Effector memory CD4-positive, alpha-beta T cell (primary cell): Measurements from ENCODE around the gene FDX2.
A peak's percentile ranks its signal among the peaks of the same experiment; 100 is the strongest.

ENCODE experiments used
- DNase-seq, 3 donors: peaks; one replicate each; pipeline ENCODE4 v3.0.0-alpha.2; 2020
- H3K27ac ChIP-seq: 2 replicates; pipeline ENCODE4 v1.7.0; 2013; ENCODE audit warnings: mild to moderate bottlenecking, low read length, moderate library complexity; ENCODE audit not compliant: insufficient read depth, poor library complexity, severe bottlenecking
- H3K27me3 ChIP-seq: replicated peaks from 2 replicates; pipeline ENCODE4 v1.7.0; 2013; ENCODE audit warnings: mild to moderate bottlenecking, low read length; ENCODE audit not compliant: insufficient read depth, control insufficient read depth, poor library complexity, severe bottlenecking
- H3K36me3 ChIP-seq: 2 replicates; pipeline ENCODE4 v1.7.0; 2013; ENCODE audit warnings: mild to moderate bottlenecking, low read length, moderate library complexity; ENCODE audit not compliant: control insufficient read depth, insufficient read depth
- H3K4me1 ChIP-seq: 2 replicates; pipeline ENCODE4 v1.7.0; 2013; ENCODE audit warnings: low read length, mild to moderate bottlenecking; ENCODE audit not compliant: control insufficient read depth, insufficient read depth, poor library complexity, severe bottlenecking
- H3K4me3 ChIP-seq: 2 replicates; pipeline ENCODE4 v1.7.0; 2013; ENCODE audit warnings: low read length, low read depth, mild to moderate bottlenecking; ENCODE audit not compliant: insufficient read depth, poor library complexity, severe bottlenecking
- H3K9me3 ChIP-seq: 2 replicates; pipeline ENCODE4 v1.7.0; 2013; ENCODE audit warnings: mild to moderate bottlenecking, low read length, moderate library complexity; ENCODE audit not compliant: control insufficient read depth

FDX2 gene

DNA sequence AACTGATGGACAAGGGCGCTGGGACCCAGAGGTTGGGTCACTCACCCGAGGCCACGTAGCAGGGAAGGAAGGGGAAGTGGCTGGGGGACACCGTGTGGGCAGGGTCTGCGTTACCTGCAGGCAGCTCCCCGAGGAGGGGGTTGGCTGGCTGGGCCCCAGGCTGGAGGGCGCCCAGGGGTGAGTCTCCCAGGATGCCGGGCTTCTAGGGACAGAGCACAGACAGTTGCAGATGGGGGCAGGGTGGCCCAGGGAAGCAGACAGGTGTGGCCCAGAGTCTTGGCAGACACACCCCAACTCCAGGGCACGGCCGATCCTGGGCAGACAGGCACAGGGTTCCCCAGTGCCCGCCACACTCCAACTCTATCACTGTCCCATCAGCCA lies 5.6 kb upstream of the FDX2 start:
- no peak overlapping the region for H3K4me3 ChIP-seq
- no peaks in the 10 kb centered on the region for H3K27me3 ChIP-seq
- H3K27ac ChIP-seq: no peak overlapping the region
- DNase-seq: no peak
- H3K36me3 ChIP-seq: peaks cover 83% of the 10 kb centered on the region
- H3K4me1 ChIP-seq: no peaks in the 10 kb centered on the region
- no peaks in the 10 kb centered on the region for H3K9me3 ChIP-seq

DNA sequence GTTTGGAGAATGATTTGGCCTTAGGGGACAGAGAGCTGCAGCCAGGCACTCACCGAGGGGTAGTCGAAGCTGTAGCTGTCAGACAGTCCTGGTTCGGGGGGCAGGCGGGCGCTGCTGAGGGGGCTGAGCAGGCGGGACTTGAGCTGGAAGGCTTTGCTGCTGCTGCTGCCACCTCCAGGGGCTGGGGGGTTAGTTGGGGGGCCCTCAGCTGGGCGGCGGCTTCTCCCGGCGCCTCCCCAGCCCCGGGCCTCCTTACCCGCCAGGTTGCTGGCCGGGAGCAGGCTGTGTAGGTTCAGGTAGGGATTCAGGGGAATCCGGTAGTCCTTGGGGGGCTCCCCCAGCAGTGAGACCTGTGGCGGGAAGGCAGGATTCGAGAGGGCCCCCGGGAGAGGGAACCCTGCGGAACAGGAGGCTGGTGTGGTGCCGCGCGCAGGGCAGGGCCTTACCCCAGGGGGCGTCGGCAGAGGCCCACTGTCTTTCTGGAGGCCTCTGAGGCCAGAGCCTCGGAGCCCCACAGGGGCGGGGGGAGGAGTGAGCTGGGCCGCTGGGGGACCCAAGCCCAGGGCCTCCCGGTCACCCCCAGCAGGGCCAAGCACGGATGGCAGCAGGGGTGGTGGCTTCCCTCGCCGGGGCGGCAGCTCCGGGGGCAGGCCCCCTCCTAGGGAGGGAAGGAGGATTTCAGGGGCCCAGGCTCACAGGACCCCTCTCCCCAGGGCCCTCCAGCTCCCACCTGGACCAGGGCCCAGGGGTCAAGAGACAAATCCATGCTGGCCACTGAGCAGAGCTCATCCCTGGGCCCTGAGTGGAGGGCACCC lies 5.0 kb upstream of the FDX2 start:
- Histone ChIP-seq H3K4me1 (no peaks in the 10 kb centered on the region), H3K9me3 (no peaks in the 10 kb centered on the region), H3K36me3 (peaks cover 77% of the 10 kb centered on the region), H3K4me3 (no peak overlapping the region), H3K27me3 (no peaks in the 10 kb centered on the region), H3K27ac (no peak overlapping the region)
- no peak for DNase-seq

DNA sequence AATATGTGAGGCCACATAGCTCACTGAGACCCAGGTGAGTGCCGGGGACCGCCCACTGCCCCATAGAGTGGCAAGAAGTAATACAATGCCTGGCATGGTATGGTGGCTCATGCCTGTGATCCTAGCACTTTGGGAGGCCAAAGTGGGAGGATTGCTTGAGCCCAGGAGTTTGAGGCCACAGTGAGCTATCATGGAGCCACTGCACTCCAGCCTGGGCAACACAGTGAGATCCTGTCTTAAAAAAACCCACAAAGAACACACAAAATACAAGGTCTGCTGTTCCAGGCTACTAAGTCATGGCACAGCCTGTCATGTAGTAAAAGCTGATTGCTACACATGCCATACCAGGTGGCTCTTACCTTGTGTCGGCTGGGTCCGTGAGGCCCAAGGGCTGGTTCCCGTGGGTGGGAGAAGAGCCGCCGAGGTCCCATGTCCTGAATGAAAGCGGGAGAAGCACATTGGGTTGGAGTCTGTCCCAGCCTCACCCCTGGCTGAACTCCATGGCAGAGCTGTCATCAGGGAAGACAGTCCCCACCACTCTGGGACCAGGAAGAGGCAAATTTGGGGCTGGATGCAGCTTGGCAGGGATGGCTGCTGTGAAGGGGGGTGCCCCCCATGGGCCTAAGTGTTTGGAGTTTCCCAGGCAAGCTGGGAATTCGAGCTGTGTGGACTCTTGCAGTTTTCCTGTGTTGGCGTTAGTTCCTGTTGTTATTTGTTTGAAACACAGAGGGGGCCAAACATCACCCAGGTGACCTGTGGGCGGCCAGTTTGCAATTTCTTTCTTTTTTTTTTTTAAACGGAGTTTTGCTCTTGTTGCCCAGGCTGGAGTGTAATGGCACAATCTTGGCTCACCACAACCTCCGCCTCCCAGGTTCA lies 3.2 kb upstream of the FDX2 start:
- no peak overlapping the region for H3K4me3 ChIP-seq
- H3K36me3 ChIP-seq: peaks cover 64% of the 10 kb centered on the region
- no peak overlapping the region for H3K27ac ChIP-seq

DNA sequence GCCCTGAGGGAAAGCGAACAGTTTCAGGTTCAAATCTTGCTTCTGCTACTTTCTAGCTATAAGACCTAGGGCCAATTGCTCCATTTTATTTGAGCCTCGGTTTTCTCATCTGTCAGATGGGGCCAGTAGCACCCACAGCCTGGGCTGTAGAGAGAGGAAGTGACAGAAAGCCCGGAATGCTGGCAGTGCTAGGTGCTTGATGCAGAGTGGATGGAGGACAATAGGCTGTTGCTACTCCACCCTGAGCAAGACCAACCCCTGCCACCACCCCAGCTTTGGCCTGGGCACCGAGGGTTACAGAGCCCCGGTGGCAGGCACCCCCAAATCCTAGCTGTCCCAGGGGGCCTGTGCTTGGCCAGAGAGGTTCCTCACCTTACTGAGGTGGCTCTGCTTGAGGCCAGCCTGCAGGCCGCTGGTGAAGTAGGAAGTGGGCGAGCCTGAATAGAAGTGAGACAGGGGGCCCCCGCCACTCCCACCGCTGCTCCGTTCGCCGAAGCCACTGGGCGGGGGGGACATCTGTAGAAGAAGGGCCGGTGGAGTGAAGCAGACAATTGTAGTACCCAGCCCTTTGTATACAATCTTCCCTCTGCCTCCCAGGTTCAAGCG lies 2.1 kb upstream of the FDX2 start:
- Histone ChIP-seq H3K27ac (no peak overlapping the region), H3K27me3 (no peaks in the 10 kb centered on the region), H3K4me3 (no peak overlapping the region), H3K36me3 (peaks cover 55% of the 10 kb centered on the region), H3K9me3 (no peaks in the 10 kb centered on the region), H3K4me1 (peaks cover 6% of the 10 kb centered on the region)
- no peak for DNase-seq

More for the DNA sequence above, 3.2 kb upstream of the FDX2 start:
- Histone ChIP-seq H3K4me1 (peaks cover 6% of the 10 kb centered on the region), H3K9me3 (no peaks in the 10 kb centered on the region), H3K27me3 (no peaks in the 10 kb centered on the region)
- no peak for DNase-seq

DNA sequence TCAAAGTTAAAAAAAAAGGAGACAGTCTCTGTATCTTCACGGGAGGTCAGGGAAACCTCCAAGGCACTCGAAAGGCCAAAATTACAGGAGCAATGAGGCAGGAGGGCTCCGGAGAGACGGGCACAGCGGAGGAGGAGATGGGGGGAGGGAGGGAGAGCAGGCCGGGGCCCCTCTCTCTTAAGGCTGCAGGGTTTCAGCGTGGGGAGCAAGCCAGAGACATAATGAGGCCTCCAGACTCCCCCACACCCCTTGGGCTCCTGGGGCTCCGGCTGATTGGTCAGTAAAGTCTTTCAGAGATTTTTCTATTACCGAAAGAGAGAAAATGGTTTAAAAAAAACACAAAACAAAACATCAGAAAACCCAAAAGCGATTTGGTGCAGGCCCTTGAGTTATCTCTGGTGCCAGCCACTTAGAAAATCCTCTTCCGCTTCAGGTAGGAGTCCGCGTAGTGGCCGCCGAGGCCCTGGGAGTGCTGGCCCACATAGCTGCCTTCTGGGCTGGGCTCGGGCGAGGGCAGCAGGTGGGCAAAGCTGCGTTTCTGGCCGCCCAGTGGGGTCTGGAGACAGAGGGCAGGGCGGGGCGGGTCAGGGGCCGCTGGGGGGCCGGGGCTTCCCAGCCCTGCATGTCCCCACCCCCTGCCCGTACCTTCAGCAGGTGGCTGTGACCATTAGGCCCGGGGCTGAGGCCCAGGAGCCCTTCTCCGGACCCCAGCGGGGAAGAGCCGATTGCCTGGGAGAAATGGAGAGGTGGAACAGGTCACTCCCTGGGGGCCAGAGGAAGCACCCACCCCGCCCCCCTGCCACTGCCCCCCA lies 1.4 kb upstream of the FDX2 start:
- DNase-seq: no peak
- H3K27ac ChIP-seq: no peak overlapping the region

DNA sequence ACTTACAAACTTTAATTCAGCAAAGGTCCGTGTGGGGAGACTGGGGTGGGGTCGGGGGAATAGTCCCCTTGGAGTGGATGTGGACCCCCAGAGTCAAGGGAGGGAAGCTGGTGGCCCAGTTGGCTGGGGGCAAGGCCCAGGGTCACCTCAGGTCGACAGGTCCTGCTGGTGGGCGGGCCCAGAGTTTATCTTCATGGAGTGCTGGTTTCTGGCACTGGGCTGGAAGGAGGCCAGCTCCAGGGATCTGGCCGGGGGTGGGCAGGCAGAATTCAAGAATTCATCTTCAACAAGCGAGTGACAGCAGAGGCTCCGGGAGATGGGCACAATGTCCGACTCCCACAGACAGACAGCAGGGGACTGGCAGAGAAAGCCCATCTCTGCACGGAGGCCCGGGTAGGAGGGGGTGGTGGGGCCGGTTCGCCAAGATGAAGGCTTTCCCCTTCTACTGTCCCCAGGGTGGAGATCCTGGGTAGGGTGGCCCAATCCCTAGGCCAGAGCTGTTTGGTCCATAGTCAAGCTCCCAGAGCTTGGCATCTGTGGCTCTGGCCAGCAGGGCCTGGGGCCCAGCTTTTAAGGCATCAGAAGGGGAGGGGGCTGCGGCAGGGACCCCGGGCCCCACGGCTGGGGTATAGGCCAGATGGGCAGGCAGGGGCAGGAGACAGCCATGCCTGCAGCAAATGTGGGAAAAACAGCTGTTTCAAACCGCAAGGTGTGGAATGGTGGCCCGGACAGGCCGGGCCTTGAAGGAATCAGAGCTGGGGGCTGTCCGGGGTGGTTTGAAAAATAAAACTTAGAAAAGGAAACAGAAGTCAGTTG lies 622 bp upstream of the FDX2 start:
- Histone ChIP-seq H3K27me3 (no peaks in the 10 kb centered on the region), H3K36me3 (peaks cover 39% of the 10 kb centered on the region), H3K4me1 (peaks cover 6% of the 10 kb centered on the region), H3K27ac (peak overlapping the region; percentile 50), H3K9me3 (no peaks in the 10 kb centered on the region), H3K4me3 (peak overlapping the region; percentile 89)
- no peak for DNase-seq

More for the DNA sequence above, 1.4 kb upstream of the FDX2 start:
- Histone ChIP-seq H3K27me3 (no peaks in the 10 kb centered on the region), H3K4me1 (peaks cover 6% of the 10 kb centered on the region), H3K4me3 (no peak overlapping the region), H3K36me3 (peaks cover 48% of the 10 kb centered on the region), H3K9me3 (no peaks in the 10 kb centered on the region)

DNA sequence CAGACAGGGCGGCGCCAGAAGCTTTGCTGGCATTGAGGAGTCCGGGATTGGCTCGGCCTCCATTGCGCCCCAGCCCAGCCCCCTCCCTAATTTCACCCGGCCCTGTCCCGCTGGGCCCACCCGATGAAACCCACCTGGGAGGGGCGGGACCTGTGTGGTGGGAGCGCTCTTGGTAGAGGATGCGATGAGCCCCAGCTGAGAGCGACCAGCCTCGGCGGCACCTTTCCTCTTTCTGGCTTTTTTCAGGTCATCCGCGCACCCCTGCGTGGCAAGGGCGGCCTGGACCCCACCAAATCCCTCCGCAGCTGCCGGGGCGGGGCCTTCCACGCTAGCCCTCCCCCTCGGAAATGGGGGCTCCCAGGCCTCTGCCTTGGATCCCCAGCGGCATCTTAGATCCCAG lies 6.4 kb downstream of the FDX2 start, which contains the start of gene ZGLP1:
Gene ZGLP1 (minus strand): TSS at position 393 of the 400 bp plus-strand sequence.
- DNase-seq: no peak
- H3K36me3 ChIP-seq: no peaks in the 10 kb centered on the region

DNA sequence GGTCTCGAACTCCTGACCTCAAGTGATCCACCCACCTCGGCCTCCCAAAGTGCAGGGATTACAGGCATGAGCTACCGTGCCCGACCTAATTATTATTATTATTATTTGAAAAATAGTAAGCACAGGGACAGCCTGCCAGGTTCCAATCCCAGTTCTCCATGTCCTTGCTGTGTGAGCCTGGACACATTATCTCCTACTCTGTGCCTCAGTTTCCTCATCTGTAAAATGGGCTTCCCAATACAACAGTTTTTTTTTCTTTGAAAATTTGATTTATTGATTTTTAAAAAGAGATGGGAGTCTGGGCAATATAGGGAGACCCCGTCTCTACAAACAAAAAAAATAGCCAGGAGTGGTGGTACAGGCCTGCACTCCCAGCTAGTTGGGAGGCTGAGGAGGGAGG lies 9.5 kb downstream of the FDX2 start:
- no peaks in the 10 kb centered on the region for H3K4me1 ChIP-seq
- no peak overlapping the region for H3K27ac ChIP-seq
- no peak overlapping the region for H3K4me3 ChIP-seq

More for the DNA sequence above, 6.4 kb downstream of the FDX2 start, which contains the start of gene ZGLP1:
- H3K27ac ChIP-seq: no peak within 1 kb of the TSS
- H3K4me3 ChIP-seq: no peak within 1 kb of the TSS
- H3K9me3 ChIP-seq: no peaks in the 10 kb centered on the region
- no peaks in the 10 kb centered on the region for H3K27me3 ChIP-seq
- H3K4me1 ChIP-seq: no peaks in the 10 kb centered on the region

More for the DNA sequence above, 9.5 kb downstream of the FDX2 start:
- H3K36me3 ChIP-seq: no peaks in the 10 kb centered on the region
- H3K27me3 ChIP-seq: no peaks in the 10 kb centered on the region
- DNase-seq: no peak
- H3K9me3 ChIP-seq: no peaks in the 10 kb centered on the region
